T-cell (primary cell): ENCODE data around the gene FAM163B. TPM values are rescaled to one million over a fixed set of nuclear protein-coding genes. Genes with fewer than 3 reads are reported as not detected.

Source experiments
- ATAC-seq, 4 experiments: fragments of 200-7000 bp in 3 of 4; fragments of 150-1000 bp in 1 of 4; cut with Tn5 transposase; replicated peaks in 1 of 4; 1 replicate in 3 of 4; 2 replicates in 1 of 4; pipeline ENCODE4 v1.10.0; 2021; ENCODE audit warnings: moderate library complexity in 3 of 4, mild to moderate bottlenecking in 2 of 4, moderate number of reproducible peaks in 1 of 4
- CTCF ChIA-PET, 2 donors: fragments of 300-600 bp; sonication (Branson Sonifier 250); formaldehyde crosslinking; loops; one replicate each; lab custom pipeline; 2022; ENCODE audit warnings: antibody characterized with exemption in 2 of 2; lab: Charles Lee
- POLR2A ChIA-PET, 2 donors: fragments of 300-600 bp; sonication (Branson Sonifier 250); formaldehyde crosslinking; loops; one replicate each; lab custom pipeline; 2022; ENCODE audit warnings: antibody characterized with exemption in 2 of 2; lab: Charles Lee
- DNase-seq, 35 experiments: peaks; one replicate each; pipeline versions ENCODE4 v3.0.0 to v3.0.0-alpha.2; 2013 to 2023
- H3K27ac ChIP-seq: one replicate; pipeline ENCODE4 v1.5.1; 2013; ENCODE audit warnings: low read length
- H3K27me3 ChIP-seq, 2 experiments: replicated peaks in 1 of 2; 1 replicate in 1 of 2; 2 replicates in 1 of 2; pipeline versions ENCODE4 v1.6.1 to v1.7.0; 2013; ENCODE audit warnings: low read length in 1 of 2, mixed read lengths in 1 of 2; ENCODE audit not compliant: control insufficient read depth in 2 of 2, insufficient read depth in 2 of 2; ENCODE audit errors: extremely low read depth in 1 of 2
- H3K36me3 ChIP-seq, 2 donors: 1 replicate in 1 of 2; 2 replicates in 1 of 2; pipeline versions ENCODE4 v1.6.1 to v1.7.0; 2013; ENCODE audit warnings: low read length in 1 of 2; ENCODE audit not compliant: control insufficient read depth in 2 of 2, insufficient read depth in 1 of 2; ENCODE audit errors: extremely low read depth in 1 of 2
- H3K4me1 ChIP-seq, 2 experiments: 1 replicate in 1 of 2; 2 replicates in 1 of 2; pipeline versions ENCODE4 v1.6.1 to v1.7.0; 2013; ENCODE audit warnings: low read length in 2 of 2, mixed read lengths in 1 of 2; ENCODE audit not compliant: insufficient read depth in 2 of 2, control insufficient read depth in 1 of 2; ENCODE audit errors: extremely low read depth in 1 of 2
- H3K4me3 ChIP-seq, 2 donors: 1 replicate in 1 of 2; 2 replicates in 1 of 2; pipeline versions ENCODE4 v1.5.1 to v1.7.0; 2013; ENCODE audit warnings: mild to moderate bottlenecking in 2 of 2, low read length in 1 of 2, moderate library complexity in 1 of 2; ENCODE audit not compliant: control insufficient read depth in 1 of 2; ENCODE audit errors: extremely low read depth in 1 of 2
- H3K9me3 ChIP-seq: 2 replicates; pipeline ENCODE4 v1.7.0; 2013
- H3K27ac Mint-ChIP-seq, 2 donors: one replicate each; pipeline ENCODE4 v1.8.0; 2020 to 2021; ENCODE audit warnings: mild to moderate bottlenecking in 2 of 2, mixed read lengths in 2 of 2
- H3K27me3 Mint-ChIP-seq, 2 donors: one replicate each; pipeline ENCODE4 v1.8.0; 2021 to 2022; ENCODE audit warnings: mixed read lengths in 2 of 2
- H3K36me3 Mint-ChIP-seq: one replicate; pipeline ENCODE4 v1.8.0; 2021; ENCODE audit warnings: mixed read lengths
- H3K4me1 Mint-ChIP-seq, 3 donors: one replicate each; pipeline ENCODE4 v1.8.0; 2020 to 2022; ENCODE audit warnings: mixed read lengths in 3 of 3, mild to moderate bottlenecking in 1 of 3
- H3K4me3 Mint-ChIP-seq, 3 donors: one replicate each; pipeline ENCODE4 v1.8.0; 2020 to 2022; ENCODE audit warnings: mild to moderate bottlenecking in 3 of 3, mixed read lengths in 3 of 3, moderate library complexity in 3 of 3
- H3K9me3 Mint-ChIP-seq, 3 donors: one replicate each; pipeline ENCODE4 v1.8.0; 2020 to 2022; ENCODE audit warnings: mixed read lengths in 3 of 3
- WGBS: methylation state at CpG from one replicate; pipeline ENCODE4 v1.1.5; 2013; ENCODE audit warnings: missing lambda C conversion rate; ENCODE audit not compliant: insufficient coverage; 5-methylcytosine and 5-hydroxymethylcytosine counted together
- total RNA-seq, 35 experiments: library from RNA in 6 of 35; stranded (reverse) in 6 of 35; fragments of 120-200 nt in 1 of 35; gene quantifications; one replicate each; pipeline versions ENCODE4 v1.2.1 to v1.2.4 and lab custom pipeline; 2013 to 2026

FAM163B gene
- total RNA-seq, 5 donors from 2014 or later (not counting 1 experiment from before 2014, with no cell fraction given): not detected

GRCh38 chr9:133580419-133580738 is 28.8 kb downstream of the FAM163B start:
- peaks cover 8 to 17% (median 13%) of the 10 kb centered on the region in 3 donors for H3K4me1 Mint-ChIP-seq
- CTCF ChIA-PET: no interaction called here
- no peak overlapping the region for H3K4me3 ChIP-seq
- no peaks in the 10 kb centered on the region for H3K36me3 ChIP-seq
- no peaks in the 10 kb centered on the region for H3K9me3 Mint-ChIP-seq
- no peak overlapping the region for H3K4me3 Mint-ChIP-seq
- peaks cover 10 to 14% of the 10 kb centered on the region in 2 experiments for H3K4me1 ChIP-seq
- H3K27me3 Mint-ChIP-seq: peaks cover 45 to 79% of the 10 kb centered on the region in 2 donors
- no peak overlapping the region for H3K27ac Mint-ChIP-seq
- DNase-seq (no peak), ATAC-seq (no peak)
- no peaks in the 10 kb centered on the region for H3K36me3 Mint-ChIP-seq
- WGBS: 66% methylated on average over 5 of the region's 6 CpGs
- H3K27me3 ChIP-seq: peaks cover 0 to 87% of the 10 kb centered on the region in 2 experiments
- no peak overlapping the region for H3K27ac ChIP-seq
- no peaks in the 10 kb centered on the region for H3K9me3 ChIP-seq
- POLR2A ChIA-PET: no interaction called here

GRCh38 chr9:133579601-133580418 is 29.4 kb downstream of the FAM163B start:
- DNase-seq (no peak), ATAC-seq (no peak)
- WGBS: 57% methylated on average over 20 of the region's 31 CpGs
- Mint-ChIP-seq H3K36me3 (no peaks in the 10 kb centered on the region), H3K4me3 (no peak overlapping the region), H3K27me3 (peaks cover 42 to 77% of the 10 kb centered on the region in 2 donors), H3K4me1 (peaks cover 6 to 17% (median 11%) of the 10 kb centered on the region in 3 donors), H3K9me3 (no peaks in the 10 kb centered on the region), H3K27ac (no peak overlapping the region)
- H3K36me3 ChIP-seq: no peaks in the 10 kb centered on the region
- H3K27ac ChIP-seq: no peak overlapping the region
- CTCF ChIA-PET: no interaction called here
- H3K4me3 ChIP-seq: no peak overlapping the region
- POLR2A ChIA-PET: no interaction called here
- no peaks in the 10 kb centered on the region for H3K9me3 ChIP-seq
- peaks cover 7 to 8% of the 10 kb centered on the region in 2 experiments for H3K4me1 ChIP-seq
- peaks cover 0 to 87% of the 10 kb centered on the region in 2 experiments for H3K27me3 ChIP-seq

- H3K4me1 Mint-ChIP-seq: peaks cover 3 to 10% (median 8%) of the 10 kb centered on the region in 3 donors
- H3K27me3 Mint-ChIP-seq: peaks cover 34 to 70% of the 10 kb centered on the region in 2 donors
- no peak overlapping the region for H3K4me3 Mint-ChIP-seq
- H3K36me3 Mint-ChIP-seq: no peaks in the 10 kb centered on the region
- POLR2A ChIA-PET: no interaction called here
- Histone ChIP-seq H3K4me3 (no peak overlapping the region), H3K27ac (no peak overlapping the region), H3K4me1 (peaks cover 5 to 7% of the 10 kb centered on the region in 2 experiments), H3K36me3 (no peaks in the 10 kb centered on the region), H3K27me3 (peaks cover 0 to 80% of the 10 kb centered on the region in 2 experiments), H3K9me3 (no peaks in the 10 kb centered on the region)
- ATAC-seq: no peak
- CTCF ChIA-PET: no interaction called here
- no peak overlapping the region for H3K27ac Mint-ChIP-seq
- DNase-seq: no peak
- 28% methylated on average over 37 of the region's 41 CpGs for WGBS
- H3K9me3 Mint-ChIP-seq: no peaks in the 10 kb centered on the region
Observed at GRCh38 chr9:133578524-133579441, 30.4 kb downstream of the FAM163B start.

GRCh38 chr9:133577737-133578112 is 31.5 kb downstream of the FAM163B start:
- H3K27ac ChIP-seq: no peak overlapping the region
- peaks cover 33 to 67% of the 10 kb centered on the region in 2 donors for H3K27me3 Mint-ChIP-seq

GRCh38 chr9:133576875-133577736 is 32.1 kb downstream of the FAM163B start:
- no peaks in the 10 kb centered on the region for H3K36me3 Mint-ChIP-seq
- 53% methylated on average over 19 of the region's 34 CpGs for WGBS

More at GRCh38 chr9:133577737-133578112, 31.5 kb downstream of the FAM163B start:
- Histone ChIP-seq H3K36me3 (no peaks in the 10 kb centered on the region), H3K27me3 (peaks cover 0 to 76% of the 10 kb centered on the region in 2 experiments), H3K9me3 (no peaks in the 10 kb centered on the region), H3K4me3 (no peak overlapping the region), H3K4me1 (peaks cover 5 to 7% of the 10 kb centered on the region in 2 experiments)
- WGBS: 82% methylated on average over 3 of the region's 3 CpGs
- no peak overlapping the region for H3K27ac Mint-ChIP-seq
- H3K4me1 Mint-ChIP-seq: peaks cover 3 to 10% (median 8%) of the 10 kb centered on the region in 3 donors
- ChIA-PET POLR2A (no interaction called here), CTCF (no interaction called here)
- no peak for DNase-seq
- no peak overlapping the region for H3K4me3 Mint-ChIP-seq
- no peak for ATAC-seq
- no peaks in the 10 kb centered on the region for H3K36me3 Mint-ChIP-seq
- H3K9me3 Mint-ChIP-seq: no peaks in the 10 kb centered on the region

More at GRCh38 chr9:133576875-133577736, 32.1 kb downstream of the FAM163B start:
- peaks cover 3 to 10% (median 8%) of the 10 kb centered on the region in 3 donors for H3K4me1 Mint-ChIP-seq
- H3K27me3 Mint-ChIP-seq: peaks cover 30 to 61% of the 10 kb centered on the region in 2 donors
- DNase-seq: no peak
- peak overlapping the region in 1 of 3 donors; percentile 55 for H3K4me3 Mint-ChIP-seq
- no peak for ATAC-seq
- H3K9me3 Mint-ChIP-seq: no peaks in the 10 kb centered on the region
- Histone ChIP-seq H3K27me3 (peaks cover 0 to 75% of the 10 kb centered on the region in 2 experiments), H3K4me1 (peaks cover 5 to 7% of the 10 kb centered on the region in 2 experiments), H3K36me3 (no peaks in the 10 kb centered on the region), H3K9me3 (no peaks in the 10 kb centered on the region), H3K4me3 (no peak overlapping the region), H3K27ac (no peak overlapping the region)
- H3K27ac Mint-ChIP-seq: no peak overlapping the region
- ChIA-PET POLR2A (no interaction called here), CTCF (no interaction called here)
